IMR-90 (cell line): ENCODE measurements around the gene RGS14.

ENCODE experiments used
- SMC3 ChIP-seq: fragments of 150-350 bp; IDR thresholded peaks from 2 replicates; pipeline ENCODE4 v1.6.1; 2016; ENCODE audit warnings: low read depth, mild to moderate bottlenecking, antibody characterized with exemption, low read length, moderate library complexity
- TF ChIP-seq, protein P1 (sequence below): conservative IDR thresholded peaks from 2 replicates; pipeline ENCODE4 v1.5.1; 2012; ENCODE audit warnings: mild to moderate bottlenecking, low read depth, low read length, improper control_type of control experiment

DNA sequence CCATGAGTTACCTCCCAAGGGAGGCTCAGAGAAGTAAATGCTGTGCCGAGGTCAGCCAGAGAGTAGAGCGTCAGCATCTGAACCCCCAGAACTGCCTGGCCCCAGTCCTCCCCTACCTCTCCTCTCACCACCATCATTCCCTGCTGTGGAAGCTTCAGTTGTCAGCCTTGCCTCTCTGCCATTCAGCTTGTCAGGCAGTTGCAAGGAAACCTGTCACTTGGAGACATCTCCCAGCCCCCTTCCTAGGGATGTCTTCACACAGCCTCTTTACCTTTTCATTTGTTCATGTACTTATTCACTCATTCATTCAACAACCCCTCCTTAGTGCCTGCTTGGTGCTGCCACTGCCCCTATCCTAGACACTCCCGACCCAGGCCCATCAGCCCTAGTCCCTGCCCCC lies 2.1 kb downstream of the RGS14 start:
- TF ChIP-seq, protein P1, sequence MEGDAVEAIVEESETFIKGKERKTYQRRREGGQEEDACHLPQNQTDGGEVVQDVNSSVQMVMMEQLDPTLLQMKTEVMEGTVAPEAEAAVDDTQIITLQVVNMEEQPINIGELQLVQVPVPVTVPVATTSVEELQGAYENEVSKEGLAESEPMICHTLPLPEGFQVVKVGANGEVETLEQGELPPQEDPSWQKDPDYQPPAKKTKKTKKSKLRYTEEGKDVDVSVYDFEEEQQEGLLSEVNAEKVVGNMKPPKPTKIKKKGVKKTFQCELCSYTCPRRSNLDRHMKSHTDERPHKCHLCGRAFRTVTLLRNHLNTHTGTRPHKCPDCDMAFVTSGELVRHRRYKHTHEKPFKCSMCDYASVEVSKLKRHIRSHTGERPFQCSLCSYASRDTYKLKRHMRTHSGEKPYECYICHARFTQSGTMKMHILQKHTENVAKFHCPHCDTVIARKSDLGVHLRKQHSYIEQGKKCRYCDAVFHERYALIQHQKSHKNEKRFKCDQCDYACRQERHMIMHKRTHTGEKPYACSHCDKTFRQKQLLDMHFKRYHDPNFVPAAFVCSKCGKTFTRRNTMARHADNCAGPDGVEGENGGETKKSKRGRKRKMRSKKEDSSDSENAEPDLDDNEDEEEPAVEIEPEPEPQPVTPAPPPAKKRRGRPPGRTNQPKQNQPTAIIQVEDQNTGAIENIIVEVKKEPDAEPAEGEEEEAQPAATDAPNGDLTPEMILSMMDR: no peak
- no peak for TF ChIP-seq SMC3
